ENCODE results near the gene TMEM132E. TPM values are rescaled to one million over a fixed set of nuclear protein-coding genes. Genes with fewer than 3 reads are reported as not detected.

The TMEM132E gene
- total RNA-seq, 1 experiment from 2014 or later: 0.42 TPM

DNA sequence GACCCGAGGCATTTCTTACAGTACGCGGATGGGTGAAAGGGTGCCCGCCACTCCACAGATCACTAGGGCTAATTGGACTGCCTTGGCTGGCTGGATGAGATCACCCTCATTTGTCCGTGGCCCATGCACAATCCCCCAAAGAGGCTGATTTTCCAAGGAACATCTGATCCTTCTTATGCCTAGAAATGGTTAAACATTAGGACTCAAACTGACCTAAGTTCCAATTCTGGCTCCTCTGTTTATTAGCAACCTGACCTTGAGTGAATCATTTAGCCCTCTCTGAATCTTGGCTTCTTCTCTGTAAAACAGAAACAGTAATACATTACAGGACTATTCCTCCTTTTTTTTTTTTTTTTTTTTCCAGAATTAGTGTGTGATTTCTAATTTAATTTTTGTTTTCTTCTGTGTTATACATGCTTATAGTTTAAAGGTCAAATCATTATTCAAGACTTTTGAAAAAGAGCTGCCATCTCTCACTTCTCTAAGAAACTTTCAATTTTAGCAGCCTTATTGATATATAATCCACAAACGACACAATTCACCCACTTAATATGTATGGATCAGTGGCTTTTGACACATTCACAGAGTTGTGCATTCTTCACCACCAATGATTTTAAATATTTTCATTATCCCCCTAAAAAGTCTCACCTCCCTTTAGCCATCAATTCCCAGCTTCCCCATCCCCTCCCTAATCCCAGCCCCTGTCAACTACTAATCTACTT is 45.4 kb upstream of the TMEM132E start:
- no peak overlapping the region for H2BK20ac ChIP-seq (ENCODE audit: low read depth, low read length, poor library complexity, severe bottlenecking)
- H4K8ac ChIP-seq (replicated peaks; ENCODE audit: insufficient read length, low read depth, low read length): no peak overlapping the region
- DNase-seq: no peak
- Mint-ChIP-seq H3K27ac (no peak overlapping the region), H3K4me1 (peaks cover 6 to 10% of the 10 kb centered on the region in 2 experiments), H3K27me3 (ENCODE audit: low read depth) (peaks cover 34% of the 10 kb centered on the region), H3K36me3 (ENCODE audit: insufficient read depth in 1 of 3, low read depth in 3 of 3) (no peaks in the 10 kb centered on the region), H3K4me3 (no peak overlapping the region), H3K9me3 (no peaks in the 10 kb centered on the region)
- H3K4me1 ChIP-seq (ENCODE audit: insufficient read depth, low read length): no peaks in the 10 kb centered on the region
- no CpG with 5 or more reads among the region's 6 CpGs for WGBS (ENCODE audit: extremely low coverage, insufficient read length, low lambda C conversion rate)
- no peaks in the 10 kb centered on the region for H4K20me1 ChIP-seq (ENCODE audit: control insufficient read depth, insufficient read depth, insufficient read length)
- no peak overlapping the region for H2AK5ac ChIP-seq (ENCODE audit: insufficient read length, low read length)
- no peaks in the 10 kb centered on the region for H3K9me3 ChIP-seq (ENCODE audit: control insufficient read depth, low read depth, low read length)
- no peaks in the 10 kb centered on the region for H3K79me2 ChIP-seq (ENCODE audit: insufficient read depth, low read length)
- no peak overlapping the region for H3K4ac ChIP-seq (ENCODE audit: low read depth, low read length)
- H2BK120ac ChIP-seq (ENCODE audit: low read depth, low read length, poor library complexity, severe bottlenecking): no peak overlapping the region
- no peak for TF ChIP-seq CTCF (conservative IDR thresholded peaks at IDR 0.05)
- no peak overlapping the region for H2BK15ac ChIP-seq (ENCODE audit: low read depth, low read length)
- no peak overlapping the region for H3K9ac ChIP-seq (ENCODE audit: extremely low read depth, insufficient read length, low read length)
- H3T11ph ChIP-seq (ENCODE audit: low read length): no peak overlapping the region
- no peak overlapping the region for H3K27ac ChIP-seq (ENCODE audit: insufficient read length, low read depth, low read length)
- H2AFZ ChIP-seq (ENCODE audit: low read length): no peak overlapping the region
- no peaks in the 10 kb centered on the region for H3K27me3 ChIP-seq (ENCODE audit: insufficient read depth, low read length)
- no peaks in the 10 kb centered on the region for H3K79me1 ChIP-seq (ENCODE audit: insufficient read depth, low read depth, low read length, poor library complexity, severe bottlenecking)
- H4K5ac ChIP-seq (ENCODE audit: insufficient read length, low read depth, low read length): no peak overlapping the region
- no peak overlapping the region for H2BK12ac ChIP-seq (ENCODE audit: insufficient read length, low read depth, low read length)
- no peak overlapping the region for H3K23ac ChIP-seq (ENCODE audit: insufficient read length, low read depth, low read length)
- no peak overlapping the region for H4K91ac ChIP-seq (ENCODE audit: insufficient read length, low read depth, low read length)
- no peak overlapping the region for H3K4me2 ChIP-seq (ENCODE audit: insufficient read depth, insufficient read length, low read length)
- no peak overlapping the region for H3K14ac ChIP-seq (ENCODE audit: insufficient read depth, low read length)
- no peaks in the 10 kb centered on the region for H3K23me2 ChIP-seq (ENCODE audit: insufficient read length, low read depth, low read length, poor library complexity, severe bottlenecking)
- H2BK5ac ChIP-seq (ENCODE audit: insufficient read length, low read length): no peak overlapping the region
- no peak overlapping the region for H3K56ac ChIP-seq (ENCODE audit: insufficient read length, low read depth, low read length)
- H3K18ac ChIP-seq (ENCODE audit: insufficient read length, low read depth, low read length): no peak overlapping the region
